Endothelial cell of umbilical vein (primary cell): ENCODE results near the gene PDZD4. TPM values are rescaled to one million over a fixed set of nuclear protein-coding genes. Genes with fewer than 3 reads are reported as not detected.

Source experiments
- BruUV-seq: library from RNA; stranded (reverse); fragments of 400-500 nt; replicated peaks from 2 replicates; lab custom pipeline; 2021; lab: Mats Ljungman, UMichigan
- CTCF ChIA-PET: fragments of 300-600, 350-600 bp; sonication (Branson Sonifier 250); formaldehyde crosslinking; loops from one replicate; lab custom pipeline; 2021; ENCODE audit warnings: antibody characterized with exemption, inconsistent platforms; lab: Charles Lee
- POLR2A ChIA-PET: fragments of 300-600, 350-600 bp; sonication (Branson Sonifier 250); formaldehyde crosslinking; loops from one replicate; lab custom pipeline; 2021; ENCODE audit warnings: antibody characterized with exemption, inconsistent platforms; lab: Charles Lee
- DNase-seq: peaks from one replicate; pipeline ENCODE4 v3.0.0-alpha.2; 2011; ENCODE audit warnings: low read depth, low spot score
- FAIRE-seq: peaks from 2 replicates; lab custom pipeline; 2011; peaks lifted over from hg19 to GRCh38; lab: Jason Lieb, UNC
- H2AFZ ChIP-seq: 2 replicates; pipeline ENCODE4 v1.6.0; 2012; ENCODE audit warnings: low read depth, low read length, control low read depth, inconsistent platforms
- H3K27ac ChIP-seq: 2 replicates; pipeline ENCODE4 v1.5.1; 2011; ENCODE audit warnings: low read depth, mild to moderate bottlenecking, control low read depth, low read length, moderate library complexity; ENCODE audit not compliant: insufficient read depth
- H3K27me3 ChIP-seq, 2 experiments: 2 replicates each; pipeline versions ENCODE4 v1.6.0 to v1.6.1; 2011; ENCODE audit warnings: low read length in 2 of 2, mixed read lengths in 1 of 2; ENCODE audit not compliant: control insufficient read depth in 2 of 2, insufficient read depth in 2 of 2
- H3K36me3 ChIP-seq, 2 experiments: 2 replicates in 1 of 2; 3 replicates in 1 of 2; pipeline ENCODE4 v1.5.1; 2011; ENCODE audit warnings: low read length in 2 of 2, mild to moderate bottlenecking in 1 of 2, moderate library complexity in 1 of 2; ENCODE audit not compliant: control insufficient read depth in 2 of 2, insufficient read depth in 2 of 2; ENCODE audit errors: extremely low read depth in 1 of 2
- H3K4me1 ChIP-seq: 3 replicates; pipeline ENCODE4 v1.5.1; 2011; ENCODE audit warnings: mild to moderate bottlenecking, low read length; ENCODE audit not compliant: control insufficient read depth, insufficient read depth; ENCODE audit errors: extremely low read depth
- H3K4me2 ChIP-seq: 2 replicates; pipeline ENCODE4 v1.6.1; 2011; ENCODE audit warnings: low read length, control low read depth, mixed read lengths; ENCODE audit not compliant: insufficient read depth
- H3K4me3 ChIP-seq, 3 experiments: fragments of 200-600 bp in 1 of 3; sonication (generic), shearing (Covaris generic) in 1 of 3; replicated peaks in 1 of 3; 2 replicates each; pipeline ENCODE4 v1.5.1; 2011 to 2016; ENCODE audit warnings: control low read depth in 3 of 3, low read length in 3 of 3, mild to moderate bottlenecking in 2 of 3, inconsistent platforms in 1 of 3, low read depth in 1 of 3, moderate library complexity in 1 of 3; ENCODE audit not compliant: insufficient read depth in 1 of 3
- H3K79me2 ChIP-seq: 2 replicates; pipeline ENCODE4 v1.6.0; 2012; ENCODE audit warnings: low read length, inconsistent platforms; ENCODE audit not compliant: control insufficient read depth, insufficient read depth
- H3K9ac ChIP-seq: replicated peaks from 2 replicates; pipeline ENCODE3; 2011; ENCODE audit warnings: low read length, control low read depth; ENCODE audit not compliant: insufficient read depth; ENCODE audit errors: extremely low read depth
- H3K9me1 ChIP-seq: replicated peaks from 3 replicates; pipeline ENCODE4 v1.6.0; 2011; ENCODE audit warnings: mild to moderate bottlenecking, low read length; ENCODE audit not compliant: control insufficient read depth, insufficient read depth; ENCODE audit errors: extremely low read depth
- H3K9me3 ChIP-seq: replicated peaks from 2 replicates; pipeline ENCODE4 v1.5.1; 2012; ENCODE audit warnings: low read length, inconsistent platforms; ENCODE audit not compliant: control insufficient read depth, insufficient read depth
- H4K20me1 ChIP-seq: replicated peaks from 2 replicates; pipeline ENCODE3; 2011; ENCODE audit warnings: mild to moderate bottlenecking, low read length; ENCODE audit not compliant: control insufficient read depth, insufficient read depth; ENCODE audit errors: extremely low read depth
- EZH2 ChIP-seq: IDR thresholded peaks from 2 replicates; pipeline ENCODE4 v1.6.1; 2012; ENCODE audit warnings: borderline replicate concordance, low read depth, mild to moderate bottlenecking, moderate library complexity, low read length, inconsistent platforms; ENCODE audit not compliant: severe bottlenecking
- FOS ChIP-seq: IDR thresholded peaks from 2 replicates; pipeline ENCODE4 v1.6.1; 2011; ENCODE audit warnings: mild to moderate bottlenecking, low read length, moderate library complexity, borderline replicate concordance; ENCODE audit not compliant: insufficient read depth
- GATA2 ChIP-seq: IDR thresholded peaks from 2 replicates; pipeline ENCODE4 v1.7.0; 2011; ENCODE audit warnings: low read depth, mild to moderate bottlenecking, moderate library complexity, mixed read lengths, low read length; ENCODE audit not compliant: insufficient read length, insufficient read depth
- JUN ChIP-seq: IDR thresholded peaks from 2 replicates; pipeline ENCODE4 v1.6.1; 2011; ENCODE audit warnings: borderline replicate concordance, low read depth; ENCODE audit not compliant: insufficient read length, insufficient read depth
- MYC ChIP-seq: IDR thresholded peaks from one replicate; pipeline ENCODE4 v1.6.1; 2011; ENCODE audit warnings: mild to moderate bottlenecking, low read depth, low read length
- POLR2A ChIP-seq: IDR thresholded peaks from 2 replicates; pipeline ENCODE4 v1.6.1; 2012; ENCODE audit warnings: low read depth, mild to moderate bottlenecking, control low read depth, low read length
- POLR2AphosphoS5 ChIP-seq: IDR thresholded peaks from 2 replicates; pipeline ENCODE4 v1.6.1; 2012; ENCODE audit warnings: low read depth, mild to moderate bottlenecking, control low read depth, low read length, moderate library complexity; ENCODE audit not compliant: insufficient read depth
- dilution Hi-C: fragments of 300-500 bp; cut with MboI; formaldehyde crosslinking; loops from one replicate; pipeline ENCODE4 v1.15.0; 2019; ENCODE audit warnings: low sequenced_read_pairs; ENCODE audit not compliant: extremely low pct_ligation_motif_present
- intact Hi-C: fragments of 100-400 bp; cut with micrococcal nuclease; formaldehyde crosslinking; loops from one replicate; pipeline ENCODE4 v1.10.0; 2022
- polyA plus RNA-seq, 4 experiments: library from polyadenylated mRNA; depleted of rRNA in 3 of 4; stranded (reverse) in 3 of 4; unstranded in 1 of 4; fragments of >200 nt; gene quantifications; 2 replicates each; pipeline versions ENCODE4 v1.2.1 to v1.2.3, GENCODE V29; 2011 to 2012; ENCODE audit warnings: missing spikeins in 1 of 4
- total RNA-seq: library from RNA; stranded (reverse); gene quantifications from 2 replicates; pipeline ENCODE4 v1.2.3, GENCODE V29; 2021
- TF ChIP-seq, protein P1 (sequence below): IDR thresholded peaks from 2 replicates; pipeline ENCODE4 v1.6.1; 2011; ENCODE audit not compliant: insufficient read depth, insufficient read length

The PDZD4 gene
- total and polyA plus RNA-seq, 2 donors (not counting 3 experiments of a cell fraction or from before 2014, with no cell fraction given), result 0.07 to 0.09 TPM

DNA sequence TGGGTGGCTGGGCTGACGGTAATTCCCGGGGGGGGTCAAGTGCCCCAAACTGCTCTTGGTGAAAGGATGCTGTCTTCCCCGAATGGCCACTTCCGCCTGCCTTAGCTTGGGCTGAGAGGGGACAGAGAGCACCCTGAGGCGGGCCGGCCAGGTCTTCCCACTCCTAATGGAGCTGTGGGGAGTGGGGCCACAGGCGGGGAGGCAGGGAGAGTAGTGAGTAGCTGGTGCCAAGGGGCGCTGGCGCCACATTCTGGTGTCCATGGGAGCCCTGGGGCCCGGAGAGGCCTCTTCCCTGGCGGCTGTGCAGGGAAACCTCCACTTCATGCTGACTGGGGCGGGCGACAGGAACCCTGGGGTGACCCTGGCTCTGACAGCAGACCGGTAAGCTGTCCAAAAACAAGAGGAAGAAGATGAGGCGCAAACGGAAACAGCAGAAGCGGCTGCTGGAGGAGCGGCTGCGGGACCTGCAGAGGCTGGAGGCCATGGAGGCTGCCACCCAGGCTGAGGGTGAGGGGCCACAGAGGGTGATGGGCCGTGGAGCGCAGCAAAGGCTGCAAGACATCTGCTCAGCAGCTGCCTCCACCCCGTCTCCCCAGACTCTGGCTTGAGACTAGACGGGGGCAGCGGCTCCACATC is 46.8 kb downstream of the PDZD4 start:
- no peak for DNase-seq
- Histone ChIP-seq H3K4me2 (no peak overlapping the region), H3K9ac (no peak overlapping the region), H3K27ac (no peak overlapping the region), H4K20me1 (no peaks in the 10 kb centered on the region), H3K4me1 (no peaks in the 10 kb centered on the region), H3K36me3 (peaks cover 0 to 13% of the 10 kb centered on the region in 2 experiments), H3K9me1 (no peaks in the 10 kb centered on the region), H3K27me3 (no peaks in the 10 kb centered on the region), H2AFZ (no peak overlapping the region), H3K79me2 (no peaks in the 10 kb centered on the region), H3K4me3 (no peak overlapping the region), H3K9me3 (no peaks in the 10 kb centered on the region)
- intact Hi-C loops (no loop called here), dilution Hi-C loops (no loop called here)
- TF ChIP-seq JUN, result no peak
- no peak for TF ChIP-seq GATA2
- TF ChIP-seq POLR2AphosphoS5, result no peak
- no peak for TF ChIP-seq MYC
- no peak for TF ChIP-seq POLR2A
- TF ChIP-seq EZH2, result no peak
- TF ChIP-seq FOS, result no peak
- TF ChIP-seq, protein P1, sequence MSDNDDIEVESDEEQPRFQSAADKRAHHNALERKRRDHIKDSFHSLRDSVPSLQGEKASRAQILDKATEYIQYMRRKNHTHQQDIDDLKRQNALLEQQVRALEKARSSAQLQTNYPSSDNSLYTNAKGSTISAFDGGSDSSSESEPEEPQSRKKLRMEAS, result no peak
- BruUV-seq, result no TSS peak
- ChIA-PET POLR2A (no interaction called here), CTCF (no interaction called here)
- FAIRE-seq, result no peak

DNA sequence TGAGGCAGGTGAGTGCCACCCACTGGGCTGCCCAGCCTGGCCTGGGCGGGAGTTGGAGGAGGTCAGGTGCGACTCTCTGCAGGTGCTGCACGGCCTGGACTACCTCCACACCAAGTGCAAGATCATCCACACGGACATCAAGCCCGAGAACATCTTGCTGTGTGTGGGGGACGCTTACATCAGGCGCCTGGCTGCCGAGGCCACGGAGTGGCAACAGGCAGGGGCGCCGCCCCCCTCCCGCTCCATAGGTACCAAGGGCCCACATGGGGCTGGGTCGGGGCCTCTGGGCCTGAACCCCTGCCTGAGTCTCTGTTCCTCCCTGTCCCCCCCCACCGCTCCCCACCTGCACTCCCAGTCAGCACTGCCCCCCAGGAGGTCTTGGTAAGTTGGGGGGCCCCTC is 47.5 kb downstream of the PDZD4 start:
- Histone ChIP-seq H3K36me3 (peaks cover 0 to 10% of the 10 kb centered on the region in 2 experiments), H3K4me2 (no peak overlapping the region), H3K4me1 (no peaks in the 10 kb centered on the region), H3K27me3 (no peaks in the 10 kb centered on the region), H4K20me1 (no peaks in the 10 kb centered on the region), H3K27ac (no peak overlapping the region), H3K4me3 (no peak overlapping the region), H3K9me1 (no peaks in the 10 kb centered on the region), H2AFZ (no peak overlapping the region), H3K9ac (no peak overlapping the region), H3K9me3 (no peaks in the 10 kb centered on the region), H3K79me2 (no peaks in the 10 kb centered on the region)
- dilution Hi-C loops, result no loop called here
- TF ChIP-seq JUN, result no peak
- FAIRE-seq (no peak), DNase-seq (no peak)
- BruUV-seq, result no TSS peak
- ChIA-PET CTCF (interaction anchor here (1.0 to 1.2 kb wide), 2 partner anchors 11 to 96 kb away, joined by 3 read pairs; partner anchors contain the start of gene SLC6A8), POLR2A (no interaction called here)
- intact Hi-C loops, result no loop called here
